Esophagus squamous epithelium (tissue), 4 donors: ENCODE data around the gene XYLT2.

Experiments
- CTCF ChIP-seq, 6 experiments: fragments of 450-650 bp in 4 of 6; fragments of 200-600 bp in 2 of 6; sonication (generic) in 2 of 6; IDR thresholded peaks; one replicate each; pipeline ENCODE4 v1.5.1; 2016 to 2019; ENCODE audit warnings: antibody characterized with exemption in 6 of 6, mild to moderate bottlenecking in 4 of 6, moderate library complexity in 4 of 6
- POLR2A ChIP-seq, 4 donors: fragments of 450-650 bp; IDR thresholded peaks; one replicate each; pipeline ENCODE4 v1.6.1; 2017; ENCODE audit warnings: antibody characterized with exemption in 4 of 4, mild to moderate bottlenecking in 4 of 4, moderate library complexity in 3 of 4

- no peak for TF ChIP-seq POLR2A (IDR thresholded peaks at IDR 0.05)
- no peak for TF ChIP-seq CTCF (IDR thresholded peaks at IDR 0.05)
Measured at GRCh38 chr17:50397919-50398285, 52.0 kb downstream of the XYLT2 start.
